NCI-H446 (cell line): ENCODE measurements around the gene PSMC5.
A peak's percentile ranks its signal among the peaks of the same experiment; 100 is the strongest.
"Not testable (repeated sequence)": the region's sequence is repeated elsewhere in the genome, so short reads cannot be mapped to it uniquely, and the experiment has no call there.

Source experiments
- DNase-seq, 2 experiments: peaks; one replicate each; lab custom pipeline; 2025; lab: John Stamatoyannopoulos, UW

PSMC5 gene

GRCh38 chr17:63838631-63839171 lies 11.5 kb downstream of the PSMC5 start:
- DNase-seq: peak; percentile 19 to 78

GRCh38 chr17:63840591-63841349 lies 13.5 kb downstream of the PSMC5 start:
- peak in 1 of 2 experiments; percentile 78 for DNase-seq

- peak in 1 of 2 experiments; percentile 58 for DNase-seq
Measured at GRCh38 chr17:63841350-63842172, 14.3 kb downstream of the PSMC5 start.

GRCh38 chr17:63842173-63842539 lies 14.9 kb downstream of the PSMC5 start:
- no peak for DNase-seq

- peak; percentile 94 to 98 for DNase-seq
Measured at GRCh38 chr17:63842540-63843386, 15.5 kb downstream of the PSMC5 start, which contains the start of gene SMARCD2. Gene SMARCD2, minus strand, starts transcription at chr17:63842685. Its CDS starts 11 bp downstream, at chr17:63842674.

GRCh38 chr17:63843387-63843888 lies 16.2 kb downstream of the PSMC5 start:
- peak in 1 of 2 experiments; percentile 46 for DNase-seq

- DNase-seq: no peak
Measured at GRCh38 chr17:63843910-63844677, 16.9 kb downstream of the PSMC5 start.

- DNase-seq: no peak
Measured at GRCh38 chr17:63845509-63845908, 18.3 kb downstream of the PSMC5 start.

GRCh38 chr17:63847525-63848249 lies 20.5 kb downstream of the PSMC5 start:
- no peak for DNase-seq

- no peak for DNase-seq
Measured at GRCh38 chr17:63848834-63849689, 21.8 kb downstream of the PSMC5 start.

- no peak for DNase-seq
Measured at GRCh38 chr17:63850401-63850800, 23.2 kb downstream of the PSMC5 start.

- DNase-seq: no peak
Measured at GRCh38 chr17:63853260-63853659, 26.0 kb downstream of the PSMC5 start.

GRCh38 chr17:63854709-63855108 lies 27.5 kb downstream of the PSMC5 start:
- no peak for DNase-seq

GRCh38 chr17:63855185-63855584 lies 28.0 kb downstream of the PSMC5 start:
- no peak for DNase-seq

- DNase-seq: not testable (repeated sequence)
Measured at GRCh38 chr17:63856425-63856824, 29.2 kb downstream of the PSMC5 start.

- no peak for DNase-seq
Measured at GRCh38 chr17:63859257-63859656, 32.0 kb downstream of the PSMC5 start.

- not testable (repeated sequence) for DNase-seq
Measured at GRCh38 chr17:63866625-63867024, 39.4 kb downstream of the PSMC5 start.

GRCh38 chr17:63869491-63870291 lies 42.5 kb downstream of the PSMC5 start:
- not testable (repeated sequence) for DNase-seq
